Measurements from ENCODE around the gene CD248.
"Not testable (repeated sequence)": the region's sequence is repeated elsewhere in the genome, so short reads cannot be mapped to it uniquely, and the experiment has no call there.

The CD248 gene

DNA sequence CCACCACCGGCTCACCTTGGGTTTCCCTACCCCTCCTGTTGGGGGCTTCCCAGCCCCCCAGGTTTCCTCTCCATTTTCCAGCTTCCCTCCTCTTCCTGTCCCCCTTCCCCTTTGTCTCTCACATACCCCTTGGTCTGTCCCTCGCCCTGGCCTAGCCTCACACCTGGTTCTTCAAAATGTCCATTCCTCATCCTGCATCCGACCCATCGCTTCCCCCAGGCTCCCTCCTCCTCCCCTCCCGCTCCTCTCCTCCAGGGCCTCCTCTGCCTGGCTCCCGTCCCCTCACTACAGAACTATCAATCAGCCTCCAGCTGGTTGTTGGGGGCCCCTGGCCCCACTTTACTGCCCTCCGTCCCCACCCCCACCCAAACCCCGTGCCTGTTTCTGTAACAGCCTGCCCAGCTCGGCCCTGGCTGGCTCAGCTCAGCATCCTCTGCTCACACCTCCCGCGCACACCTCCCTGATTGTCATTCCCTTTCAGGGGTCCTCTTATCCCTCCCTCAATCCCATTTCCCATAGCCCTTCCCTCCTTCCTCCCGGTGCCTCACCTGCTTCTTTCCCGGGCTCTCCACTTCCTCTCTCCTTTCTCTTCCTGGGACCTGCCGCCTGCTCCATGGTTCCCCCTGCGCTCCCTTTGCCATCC is 37.6 kb downstream of the CD248 start:
- Histone ChIP-seq H3K36me3 (ENCODE audit: control insufficient read depth, low read depth, low read length) (peaks cover 10% of the 10 kb centered on the region), H3K4me1 (ENCODE audit: control insufficient read depth, low read depth, low read length) (peaks cover 12% of the 10 kb centered on the region), H3K27me3 (ENCODE audit: control insufficient read depth, insufficient read depth, low read length) (no peaks in the 10 kb centered on the region), H3K9ac (ENCODE audit: low read length) (peak overlapping the region; percentile 51), H3K27ac (ENCODE audit: low read length) (no peak overlapping the region), H3K9me3 (ENCODE audit: control insufficient read depth, low read depth, low read length) (no peaks in the 10 kb centered on the region), H3K4me3 (ENCODE audit: low read length) (peak overlapping the region; percentile 35)

DNA sequence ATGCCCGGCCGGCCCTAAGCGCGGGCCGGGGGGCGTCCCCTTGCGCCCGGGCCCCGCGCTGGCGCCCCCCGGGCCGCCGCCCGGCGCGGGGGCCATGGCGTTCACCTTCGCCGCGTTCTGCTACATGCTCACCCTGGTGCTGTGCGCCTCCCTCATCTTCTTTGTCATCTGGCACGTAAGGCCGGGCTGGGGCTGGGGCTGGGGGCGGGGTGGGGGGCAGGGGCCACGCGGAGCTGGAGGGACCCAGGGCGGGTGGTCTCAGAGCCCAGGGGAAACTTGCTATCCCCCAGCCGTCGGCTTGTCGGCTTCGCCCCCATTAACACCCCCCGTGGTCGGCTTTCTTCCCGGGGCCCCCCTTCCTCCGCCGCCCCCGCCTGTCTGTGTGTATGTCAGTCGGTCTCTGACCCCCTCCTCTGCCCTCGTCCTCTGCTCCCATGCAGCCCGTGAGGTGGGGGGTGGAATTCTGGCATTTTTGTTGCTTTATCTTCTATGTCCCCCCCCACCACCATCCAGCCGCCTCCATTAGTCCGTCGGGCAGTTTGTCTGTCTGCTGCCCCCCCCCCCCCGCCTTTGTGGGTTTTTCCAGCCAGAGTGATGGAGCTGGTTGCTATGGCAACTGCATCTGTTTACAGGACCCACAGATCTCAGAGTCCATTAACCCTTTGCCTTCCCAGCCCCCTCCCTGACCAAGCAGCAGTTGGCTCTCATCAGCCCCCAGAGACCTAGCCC is 38.3 kb downstream of the CD248 start:
- H3K9ac ChIP-seq (ENCODE audit: low read length): peak overlapping the region; percentile 51
- peak overlapping the region; percentile 35 for H3K4me3 ChIP-seq (ENCODE audit: low read length)
- H3K27me3 ChIP-seq (ENCODE audit: control insufficient read depth, insufficient read depth, low read length): no peaks in the 10 kb centered on the region
- H3K27ac ChIP-seq (ENCODE audit: low read length): no peak overlapping the region
- peaks cover 15% of the 10 kb centered on the region for H3K36me3 ChIP-seq (ENCODE audit: control insufficient read depth, low read depth, low read length)
- H3K4me1 ChIP-seq (ENCODE audit: control insufficient read depth, low read depth, low read length): peaks cover 12% of the 10 kb centered on the region
- H3K9me3 ChIP-seq (ENCODE audit: control insufficient read depth, low read depth, low read length): no peaks in the 10 kb centered on the region

DNA sequence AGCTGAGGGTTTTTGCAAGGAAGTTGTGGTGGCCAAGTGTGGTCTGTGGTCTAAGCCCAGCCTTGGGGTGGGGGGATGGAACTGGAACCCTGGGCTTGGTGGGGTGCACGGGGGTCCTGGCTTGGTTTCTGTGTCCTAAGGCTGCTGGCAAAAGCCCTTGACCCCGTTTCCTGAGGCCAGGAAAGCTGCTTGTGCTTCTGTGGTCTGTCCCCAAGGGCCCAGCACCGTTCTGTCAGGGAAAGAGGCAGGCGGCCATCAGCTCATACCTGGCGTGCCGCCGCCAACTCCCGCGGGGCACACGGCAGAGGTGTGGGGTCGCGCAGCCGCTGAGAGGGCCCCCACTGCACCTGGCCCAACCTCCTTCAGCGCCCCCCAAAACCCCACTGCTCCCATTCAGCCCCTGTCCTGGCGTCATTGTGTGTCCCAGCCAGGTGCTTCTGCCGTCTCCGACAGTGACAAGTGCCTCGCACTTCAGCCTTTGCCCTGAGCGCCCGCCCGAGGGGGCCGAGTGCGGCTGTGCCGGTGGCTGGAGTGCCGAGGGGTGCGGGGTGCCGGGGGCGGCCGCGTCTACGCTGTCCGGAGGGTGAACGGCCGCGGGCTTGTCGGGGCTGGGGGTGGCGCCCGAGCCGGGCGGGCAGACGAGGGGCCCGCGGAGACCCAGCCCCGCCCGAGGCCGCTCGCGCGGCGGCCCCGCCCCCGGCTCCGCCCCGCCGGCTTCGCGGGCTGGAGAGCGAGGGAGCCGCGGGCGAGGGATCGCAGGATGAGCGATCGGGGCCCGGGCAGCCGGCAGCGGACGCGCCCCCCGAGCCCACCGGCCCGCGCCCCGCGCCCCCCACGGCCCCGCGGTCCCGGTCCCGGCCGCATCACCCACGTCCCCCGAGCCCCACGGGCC is 39.1 kb downstream of the CD248 start, which contains the start of gene CNIH2:
Gene CNIH2 (plus strand): TSS at position 705 of the 892 bp plus-strand sequence. CDS start 282 bp downstream, outside the sequence.
- peak within 1 kb of the TSS; percentile 51 for H3K9ac ChIP-seq (ENCODE audit: low read length)
- H3K36me3 ChIP-seq (ENCODE audit: control insufficient read depth, low read depth, low read length): peaks cover 23% of the 10 kb centered on the region
- peaks cover 11% of the 10 kb centered on the region for H3K4me1 ChIP-seq (ENCODE audit: control insufficient read depth, low read depth, low read length)
- H3K9me3 ChIP-seq (ENCODE audit: control insufficient read depth, low read depth, low read length): no peaks in the 10 kb centered on the region
- no peak within 1 kb of the TSS for H3K27ac ChIP-seq (ENCODE audit: low read length)
- peak within 1 kb of the TSS; percentile 52 for H3K4me3 ChIP-seq (ENCODE audit: low read length)
- no peaks in the 10 kb centered on the region for H3K27me3 ChIP-seq (ENCODE audit: control insufficient read depth, insufficient read depth, low read length)

DNA sequence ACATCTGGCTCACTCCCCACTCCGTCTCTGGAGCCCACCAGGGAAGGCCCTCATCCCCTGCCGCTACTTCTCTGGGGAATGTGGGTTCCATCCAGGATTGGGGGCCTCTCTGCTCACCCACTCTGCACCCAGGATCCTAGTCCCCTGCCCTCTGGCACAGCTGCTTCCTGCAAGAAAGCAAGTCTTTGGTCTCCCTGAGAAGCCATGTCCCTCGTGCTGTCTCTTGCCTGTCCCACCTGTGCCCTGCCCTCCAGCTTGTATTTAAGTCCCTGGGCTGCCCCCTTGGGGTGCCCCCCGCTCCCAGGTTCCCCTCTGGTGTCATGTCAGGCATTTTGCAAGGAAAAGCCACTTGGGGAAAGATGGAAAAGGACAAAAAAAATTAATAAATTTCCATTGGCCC is 39.8 kb downstream of the CD248 start:
- peaks cover 30% of the 10 kb centered on the region for H3K36me3 ChIP-seq (ENCODE audit: control insufficient read depth, low read depth, low read length)
- not testable (repeated sequence) for H3K27ac ChIP-seq (ENCODE audit: low read length); H3K9me3 ChIP-seq (ENCODE audit: control insufficient read depth, low read depth, low read length); H3K9ac ChIP-seq (ENCODE audit: low read length); H3K27me3 ChIP-seq (ENCODE audit: control insufficient read depth, insufficient read depth, low read length); H3K4me3 ChIP-seq (ENCODE audit: low read length); H3K4me1 ChIP-seq (ENCODE audit: control insufficient read depth, low read depth, low read length)

DNA sequence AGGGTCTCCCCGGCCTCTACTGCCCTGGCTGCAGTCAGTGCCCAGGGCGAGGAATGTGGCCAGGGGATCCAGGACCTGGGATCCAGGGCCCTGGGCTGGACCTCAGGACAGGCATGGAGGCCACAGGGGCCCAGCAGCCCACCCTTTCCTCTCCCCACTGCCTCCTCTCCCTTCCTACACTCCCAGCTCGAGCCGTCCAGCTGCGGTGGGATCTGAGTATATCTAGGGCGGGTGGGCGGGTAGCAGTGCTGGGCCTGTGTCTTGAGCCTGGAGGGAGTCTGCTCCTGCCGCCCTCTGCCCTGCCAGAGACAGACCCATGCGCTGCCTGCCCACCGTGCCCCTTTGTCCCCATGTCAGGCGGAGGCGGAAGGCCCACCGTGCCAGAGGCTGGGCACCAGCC is 40.2 kb downstream of the CD248 start:
- not testable (repeated sequence) for H3K27ac ChIP-seq (ENCODE audit: low read length); H3K4me3 ChIP-seq (ENCODE audit: low read length); H3K4me1 ChIP-seq (ENCODE audit: control insufficient read depth, low read depth, low read length); H3K9me3 ChIP-seq (ENCODE audit: control insufficient read depth, low read depth, low read length); H3K9ac ChIP-seq (ENCODE audit: low read length); H3K27me3 ChIP-seq (ENCODE audit: control insufficient read depth, insufficient read depth, low read length)
- H3K36me3 ChIP-seq (ENCODE audit: control insufficient read depth, low read depth, low read length): peaks cover 33% of the 10 kb centered on the region

DNA sequence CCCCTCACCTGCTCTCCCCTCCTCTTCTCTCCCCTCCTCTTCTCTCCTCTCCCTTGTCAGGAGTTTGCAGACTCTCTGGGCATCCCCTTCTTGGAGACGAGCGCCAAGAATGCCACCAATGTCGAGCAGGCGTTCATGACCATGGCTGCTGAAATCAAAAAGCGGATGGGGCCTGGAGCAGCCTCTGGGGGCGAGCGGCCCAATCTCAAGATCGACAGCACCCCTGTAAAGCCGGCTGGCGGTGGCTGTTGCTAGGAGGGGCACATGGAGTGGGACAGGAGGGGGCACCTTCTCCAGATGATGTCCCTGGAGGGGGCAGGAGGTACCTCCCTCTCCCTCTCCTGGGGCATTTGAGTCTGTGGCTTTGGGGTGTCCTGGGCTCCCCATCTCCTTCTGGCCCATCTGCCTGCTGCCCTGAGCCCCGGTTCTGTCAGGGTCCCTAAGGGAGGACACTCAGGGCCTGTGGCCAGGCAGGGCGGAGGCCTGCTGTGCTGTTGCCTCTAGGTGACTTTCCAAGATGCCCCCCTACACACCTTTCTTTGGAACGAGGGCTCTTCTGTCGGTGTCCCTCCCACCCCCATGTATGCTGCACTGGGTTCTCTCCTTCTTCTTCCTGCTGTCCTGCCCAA is 40.7 kb downstream of the CD248 start:
- Histone ChIP-seq H3K9ac (ENCODE audit: low read length) (no peak overlapping the region), H3K27ac (ENCODE audit: low read length) (no peak overlapping the region), H3K27me3 (ENCODE audit: control insufficient read depth, insufficient read depth, low read length) (no peaks in the 10 kb centered on the region), H3K4me1 (ENCODE audit: control insufficient read depth, low read depth, low read length) (peaks cover 4% of the 10 kb centered on the region), H3K36me3 (ENCODE audit: control insufficient read depth, low read depth, low read length) (peaks cover 33% of the 10 kb centered on the region), H3K4me3 (ENCODE audit: low read length) (no peak overlapping the region), H3K9me3 (ENCODE audit: control insufficient read depth, low read depth, low read length) (no peaks in the 10 kb centered on the region)

DNA sequence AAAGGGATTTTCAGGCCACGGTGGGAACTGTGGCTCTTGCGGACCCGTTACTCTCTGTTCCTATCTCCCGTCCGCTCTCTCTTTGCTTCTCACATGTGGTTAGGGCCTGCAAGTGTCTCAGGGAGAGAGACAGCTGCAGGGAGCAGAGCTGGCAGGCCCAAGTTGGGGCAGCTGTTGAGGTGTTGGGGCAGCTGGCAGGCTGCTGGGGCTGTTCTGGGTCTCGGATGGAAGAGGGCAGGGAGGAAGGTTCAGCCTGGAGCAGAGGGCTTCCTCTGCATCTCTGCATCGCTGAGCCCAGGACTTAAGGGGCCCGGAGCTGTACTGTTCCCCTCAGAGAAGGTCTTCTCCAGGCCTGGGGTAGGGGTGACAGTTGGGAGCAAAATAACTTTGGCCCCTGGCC is 41.4 kb downstream of the CD248 start:
- Histone ChIP-seq H3K27me3 (ENCODE audit: control insufficient read depth, insufficient read depth, low read length) (no peaks in the 10 kb centered on the region), H3K9ac (ENCODE audit: low read length) (no peak overlapping the region), H3K4me3 (ENCODE audit: low read length) (no peak overlapping the region), H3K9me3 (ENCODE audit: control insufficient read depth, low read depth, low read length) (no peaks in the 10 kb centered on the region), H3K36me3 (ENCODE audit: control insufficient read depth, low read depth, low read length) (peaks cover 33% of the 10 kb centered on the region), H3K4me1 (ENCODE audit: control insufficient read depth, low read depth, low read length) (peaks cover 4% of the 10 kb centered on the region), H3K27ac (ENCODE audit: low read length) (no peak overlapping the region)

DNA sequence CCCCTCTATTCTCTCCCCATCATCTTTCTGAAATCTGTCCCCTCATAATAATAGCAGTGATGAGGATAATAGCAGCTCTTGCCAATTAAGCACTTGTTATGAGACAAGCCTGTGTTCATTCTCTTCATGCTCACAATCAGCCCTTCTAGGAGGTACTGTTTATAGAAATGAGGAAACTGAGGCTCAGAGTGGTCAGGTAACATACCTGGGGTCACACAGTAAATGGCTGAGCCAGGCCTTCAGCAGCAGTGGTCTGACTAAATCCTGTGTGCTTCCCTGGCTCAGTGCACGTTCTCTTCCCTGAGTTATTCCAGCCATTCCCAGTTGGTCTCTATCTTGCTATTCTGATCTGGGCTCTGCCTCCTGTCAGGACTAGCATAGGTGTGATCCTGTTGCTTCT is 42.6 kb downstream of the CD248 start:
- no peaks in the 10 kb centered on the region for H3K27me3 ChIP-seq (ENCODE audit: control insufficient read depth, insufficient read depth, low read length)
- no peak overlapping the region for H3K4me3 ChIP-seq (ENCODE audit: low read length)
- peaks cover 33% of the 10 kb centered on the region for H3K36me3 ChIP-seq (ENCODE audit: control insufficient read depth, low read depth, low read length)
- no peak overlapping the region for H3K27ac ChIP-seq (ENCODE audit: low read length)
- no peaks in the 10 kb centered on the region for H3K9me3 ChIP-seq (ENCODE audit: control insufficient read depth, low read depth, low read length)
- H3K9ac ChIP-seq (ENCODE audit: low read length): no peak overlapping the region
- H3K4me1 ChIP-seq (ENCODE audit: control insufficient read depth, low read depth, low read length): peaks cover 7% of the 10 kb centered on the region

DNA sequence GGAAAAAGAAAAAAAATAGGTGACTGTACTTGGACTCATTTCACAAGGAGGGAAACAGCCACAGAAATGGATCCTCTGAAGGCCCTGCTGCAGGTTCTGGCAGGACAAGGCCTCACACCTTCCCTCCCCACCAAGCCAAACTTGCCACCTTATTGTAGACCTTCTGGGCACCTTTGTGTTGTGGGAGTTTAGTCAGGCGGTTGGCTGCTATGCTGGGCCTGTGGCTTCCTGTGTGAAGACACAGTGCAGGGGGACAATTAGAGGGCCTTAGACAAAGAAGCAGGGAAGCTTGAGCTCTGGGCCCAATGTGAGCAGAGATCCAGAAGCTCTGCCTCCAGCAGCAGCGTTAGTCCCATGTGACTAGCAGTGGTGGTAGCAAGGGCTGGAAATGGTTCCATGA is 44.2 kb downstream of the CD248 start:
- H3K27me3 ChIP-seq (ENCODE audit: control insufficient read depth, insufficient read depth, low read length): no peaks in the 10 kb centered on the region
- H3K4me1 ChIP-seq (ENCODE audit: control insufficient read depth, low read depth, low read length): peaks cover 4% of the 10 kb centered on the region
- no peak overlapping the region for H3K27ac ChIP-seq (ENCODE audit: low read length)
- no peaks in the 10 kb centered on the region for H3K9me3 ChIP-seq (ENCODE audit: control insufficient read depth, low read depth, low read length)
- H3K9ac ChIP-seq (ENCODE audit: low read length): no peak overlapping the region
- H3K4me3 ChIP-seq (ENCODE audit: low read length): no peak overlapping the region
- peaks cover 33% of the 10 kb centered on the region for H3K36me3 ChIP-seq (ENCODE audit: control insufficient read depth, low read depth, low read length)

DNA sequence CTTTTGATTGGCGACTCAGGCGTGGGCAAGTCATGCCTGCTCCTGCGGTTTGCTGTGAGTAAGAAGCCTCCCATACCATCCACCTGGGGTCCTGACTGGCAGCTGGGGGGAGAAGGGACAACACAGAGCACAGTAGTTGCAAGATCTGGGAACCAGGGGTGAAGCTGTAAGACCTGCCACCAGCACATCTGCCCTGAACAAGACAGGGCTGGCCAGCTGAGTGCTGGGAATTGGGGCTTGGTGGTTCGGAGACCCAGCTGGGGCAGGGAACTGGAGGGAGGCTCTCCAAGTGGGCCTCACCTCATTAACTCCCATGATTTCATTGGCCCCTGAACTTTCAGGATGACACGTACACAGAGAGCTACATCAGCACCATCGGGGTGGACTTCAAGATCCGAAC is 45.0 kb downstream of the CD248 start:
- Histone ChIP-seq H3K4me3 (ENCODE audit: low read length) (no peak overlapping the region), H3K9ac (ENCODE audit: low read length) (no peak overlapping the region), H3K9me3 (ENCODE audit: control insufficient read depth, low read depth, low read length) (no peaks in the 10 kb centered on the region), H3K27ac (ENCODE audit: low read length) (no peak overlapping the region), H3K27me3 (ENCODE audit: control insufficient read depth, insufficient read depth, low read length) (no peaks in the 10 kb centered on the region), H3K36me3 (ENCODE audit: control insufficient read depth, low read depth, low read length) (peaks cover 33% of the 10 kb centered on the region), H3K4me1 (ENCODE audit: control insufficient read depth, low read depth, low read length) (peaks cover 4% of the 10 kb centered on the region)
